HEK293 (cell line): ENCODE results near the gene AP2A1.

Experiments used
- CTCF ChIA-PET: fragments of 350-600 bp; formaldehyde crosslinking; extraction: SDS; loops from one replicate; lab custom pipeline; 2021; ENCODE audit warnings: antibody characterized with exemption; lab: Yijun Ruan, JAX
- POLR2A ChIA-PET: fragments of 300-600 bp; formaldehyde crosslinking; extraction: SDS; loops from one replicate; lab custom pipeline; 2020; ENCODE audit warnings: antibody characterized with exemption, inconsistent platforms; lab: Yijun Ruan, JAX
- H3K27ac ChIP-seq: fragments of 200-500 bp; sonication (Bioruptor generic); 2 replicates; pipeline ENCODE4 v1.5.1; 2014; ENCODE audit warnings: low read depth, low read length, control low read depth, inconsistent platforms; ENCODE audit errors: extremely low read depth
- H3K36me3 ChIP-seq, 2 experiments: fragments of 200-500 bp in 1 of 2; sonication (Bioruptor generic) in 1 of 2; 1 replicate in 1 of 2; 2 replicates in 1 of 2; pipeline ENCODE4 v1.5.1; 2014 to 2017; ENCODE audit warnings: inconsistent platforms in 2 of 2, low read length in 2 of 2; ENCODE audit not compliant: control insufficient read depth in 2 of 2, insufficient read depth in 1 of 2
- H3K4me1 ChIP-seq: fragments of 200-500 bp; sonication (Bioruptor generic); 2 replicates; pipeline ENCODE4 v1.5.1; 2014; ENCODE audit warnings: mild to moderate bottlenecking, low read length, inconsistent platforms; ENCODE audit not compliant: control insufficient read depth, insufficient read depth
- H3K4me3 ChIP-seq: 2 replicates; pipeline ENCODE4 v1.5.1; 2011; ENCODE audit warnings: low read depth, mild to moderate bottlenecking, control low read depth, low read length, moderate library complexity
- H3K9me3 ChIP-seq: fragments of 200-500 bp; sonication (Bioruptor generic); 2 replicates; pipeline ENCODE4 v1.5.1; 2014; ENCODE audit warnings: low read depth, low read length, inconsistent platforms; ENCODE audit not compliant: control insufficient read depth, insufficient read depth
- EGR2 ChIP-seq: fragments of 450-650 bp; formaldehyde crosslinking; IDR thresholded peaks from 2 replicates; pipeline ENCODE4 v1.5.1; 2016; ENCODE audit warnings: low read depth, missing biosample characterization, missing genetic modification characterization
- GLIS2 ChIP-seq: fragments of 450-650 bp; formaldehyde crosslinking; IDR thresholded peaks from 2 replicates; pipeline ENCODE4 v1.5.1; 2016; ENCODE audit warnings: missing biosample characterization, missing genetic modification characterization
- KLF1 ChIP-seq: fragments of 450-650 bp; formaldehyde crosslinking; IDR thresholded peaks from 2 replicates; pipeline ENCODE4 v1.5.1; 2016; ENCODE audit warnings: missing biosample characterization, missing genetic modification characterization
- KLF8 ChIP-seq: fragments of 450-650 bp; formaldehyde crosslinking; IDR thresholded peaks from 2 replicates; pipeline ENCODE4 v1.5.1; 2016; ENCODE audit warnings: missing biosample characterization, missing genetic modification characterization
- KLF9 ChIP-seq: fragments of 450-650 bp; formaldehyde crosslinking; IDR thresholded peaks from 2 replicates; pipeline ENCODE4 v1.5.1; 2016; ENCODE audit warnings: missing biosample characterization, missing genetic modification characterization, low read depth
- OSR2 ChIP-seq: fragments of 450-650 bp; formaldehyde crosslinking; IDR thresholded peaks from 2 replicates; pipeline ENCODE4 v1.5.1; 2016; ENCODE audit warnings: missing biosample characterization, missing genetic modification characterization
- PRDM4 ChIP-seq: fragments of 450-650 bp; formaldehyde crosslinking; IDR thresholded peaks from 2 replicates; pipeline ENCODE4 v1.5.1; 2017; ENCODE audit warnings: missing biosample characterization, missing genetic modification characterization
- SCRT1 ChIP-seq: fragments of 450-650 bp; formaldehyde crosslinking; IDR thresholded peaks from 2 replicates; pipeline ENCODE4 v1.5.1; 2016; ENCODE audit warnings: missing biosample characterization, missing genetic modification characterization, borderline replicate concordance
- SP2 ChIP-seq: fragments of 450-650 bp; formaldehyde crosslinking; IDR thresholded peaks from 2 replicates; pipeline ENCODE4 v1.5.1; 2016; ENCODE audit warnings: missing biosample characterization, missing genetic modification characterization
- SP3 ChIP-seq: fragments of 450-650 bp; formaldehyde crosslinking; IDR thresholded peaks from 2 replicates; pipeline ENCODE4 v1.5.1; 2016; ENCODE audit warnings: missing biosample characterization, missing genetic modification characterization
- ZFHX2 ChIP-seq: fragments of 450-650 bp; formaldehyde crosslinking; conservative IDR thresholded peaks from 2 replicates; pipeline ENCODE4 v1.5.1; 2016; ENCODE audit warnings: missing biosample characterization, missing genetic modification characterization
- ZFP69B ChIP-seq: fragments of 450-650 bp; formaldehyde crosslinking; IDR thresholded peaks from 2 replicates; pipeline ENCODE4 v1.5.1; 2016; ENCODE audit warnings: missing biosample characterization, missing genetic modification characterization
- ZNF140 ChIP-seq: fragments of 450-650 bp; formaldehyde crosslinking; IDR thresholded peaks from 2 replicates; pipeline ENCODE4 v1.5.1; 2016; ENCODE audit warnings: missing biosample characterization, missing genetic modification characterization
- ZNF335 ChIP-seq: fragments of 450-650 bp; formaldehyde crosslinking; conservative IDR thresholded peaks from 2 replicates; pipeline ENCODE4 v1.5.1; 2016; ENCODE audit warnings: missing biosample characterization, missing genetic modification characterization
- ZNF394 ChIP-seq: fragments of 450-650 bp; formaldehyde crosslinking; IDR thresholded peaks from 2 replicates; pipeline ENCODE4 v1.5.1; 2016; ENCODE audit warnings: missing biosample characterization, missing genetic modification characterization, mild to moderate bottlenecking, moderate library complexity, borderline replicate concordance
- ZNF600 ChIP-seq: fragments of 450-650 bp; formaldehyde crosslinking; IDR thresholded peaks from 2 replicates; pipeline ENCODE4 v1.5.1; 2016; ENCODE audit warnings: missing biosample characterization, missing genetic modification characterization
- ZNF621 ChIP-seq: fragments of 450-650 bp; formaldehyde crosslinking; IDR thresholded peaks from 2 replicates; pipeline ENCODE4 v1.5.1; 2017; ENCODE audit warnings: missing biosample characterization, missing genetic modification characterization
- ZNF664 ChIP-seq: fragments of 450-650 bp; formaldehyde crosslinking; IDR thresholded peaks from 2 replicates; pipeline ENCODE4 v1.5.1; 2016; ENCODE audit warnings: missing biosample characterization, missing genetic modification characterization
- ZNF76 ChIP-seq: fragments of 450-650 bp; formaldehyde crosslinking; IDR thresholded peaks from 2 replicates; pipeline ENCODE4; 2016; ENCODE audit warnings: low read depth, missing biosample characterization, missing genetic modification characterization, borderline replicate concordance
- ZSCAN16 ChIP-seq: fragments of 450-650 bp; formaldehyde crosslinking; IDR thresholded peaks from 2 replicates; pipeline ENCODE4 v1.5.1; 2016; ENCODE audit warnings: missing biosample characterization, missing genetic modification characterization
- ZSCAN23 ChIP-seq: fragments of 450-650 bp; formaldehyde crosslinking; IDR thresholded peaks from 2 replicates; pipeline ENCODE4 v1.5.1; 2016; ENCODE audit warnings: missing biosample characterization, missing genetic modification characterization
- TF ChIP-seq, protein P1 (sequence below): fragments of 450-650 bp; formaldehyde crosslinking; IDR thresholded peaks from 2 replicates; pipeline ENCODE4 v1.5.1; 2016; ENCODE audit warnings: missing biosample characterization, missing genetic modification characterization
- TF ChIP-seq, protein P2 (sequence below): fragments of 450-650 bp; formaldehyde crosslinking; IDR thresholded peaks from 2 replicates; pipeline ENCODE4 v1.5.1; 2016; ENCODE audit warnings: missing biosample characterization, missing genetic modification characterization

Gene AP2A1

GRCh38 chr19:49741210-49741844 is 25.5 kb upstream of the AP2A1 start:
- POLR2A ChIA-PET, result no interaction called here

DNA sequence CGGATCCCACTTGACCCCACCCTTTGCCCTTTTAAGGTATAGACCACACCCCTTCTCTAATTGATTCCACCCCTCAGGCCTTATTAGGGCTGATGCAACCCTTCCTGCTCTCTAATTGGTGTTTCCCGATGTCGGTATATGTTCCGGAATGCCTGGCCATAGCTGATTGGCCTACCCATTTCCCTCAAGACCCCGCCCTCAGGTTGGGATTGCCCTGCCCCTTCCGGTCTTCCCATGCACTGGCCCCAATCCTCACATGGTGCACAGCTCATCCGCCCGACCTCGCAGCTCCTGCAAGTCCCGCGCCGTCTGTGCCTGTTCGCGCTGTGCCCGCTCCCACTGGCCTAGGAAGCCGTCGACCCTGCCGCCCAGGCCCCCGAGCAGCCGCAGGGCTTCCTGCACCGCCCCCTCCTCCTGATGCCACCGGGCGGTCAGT is 21.8 kb upstream of the AP2A1 start:
- H3K27ac ChIP-seq, result no peak overlapping the region
- CTCF ChIA-PET, result no interaction called here
- H3K36me3 ChIP-seq, result no peaks in the 10 kb centered on the region
- TF ChIP-seq ZNF335 (tag by site-specific recombination) (peak; percentile 15; the same call in 1 of the 2 replicates), ZNF600 (tag by site-specific recombination) (no peak), SP2 (0 out of 2 replicates have a peak, but pooled peaks have one; percentile 9)
- TF ChIP-seq, all 188 proteins: peak for 2
- H3K4me3 ChIP-seq, result no peak overlapping the region
- H3K9me3 ChIP-seq, result no peaks in the 10 kb centered on the region
- POLR2A ChIA-PET, result interaction anchor here (1.8 kb wide), 1 partner anchor 21 kb away, joined by 8 read pairs; no protein-coding TSS in a partner anchor
- H3K4me1 ChIP-seq, result no peaks in the 10 kb centered on the region

More at GRCh38 chr19:49741210-49741844, 25.5 kb upstream of the AP2A1 start:
- CTCF ChIA-PET, result interaction anchor here (0.7 to 1.2 kb wide), 2 partner anchors 25 to 85 kb away, joined by 3 read pairs; no protein-coding TSS in a partner anchor
- H3K4me1 ChIP-seq, result no peaks in the 10 kb centered on the region
- H3K36me3 ChIP-seq, result no peaks in the 10 kb centered on the region; a peak in 1 of 3 replicates
- no peak overlapping the region for H3K27ac ChIP-seq
- TF ChIP-seq ZNF76 (tag by site-specific recombination), result peak; percentile 71; the same call in 1 of the 2 replicates
- TF ChIP-seq, protein P1, sequence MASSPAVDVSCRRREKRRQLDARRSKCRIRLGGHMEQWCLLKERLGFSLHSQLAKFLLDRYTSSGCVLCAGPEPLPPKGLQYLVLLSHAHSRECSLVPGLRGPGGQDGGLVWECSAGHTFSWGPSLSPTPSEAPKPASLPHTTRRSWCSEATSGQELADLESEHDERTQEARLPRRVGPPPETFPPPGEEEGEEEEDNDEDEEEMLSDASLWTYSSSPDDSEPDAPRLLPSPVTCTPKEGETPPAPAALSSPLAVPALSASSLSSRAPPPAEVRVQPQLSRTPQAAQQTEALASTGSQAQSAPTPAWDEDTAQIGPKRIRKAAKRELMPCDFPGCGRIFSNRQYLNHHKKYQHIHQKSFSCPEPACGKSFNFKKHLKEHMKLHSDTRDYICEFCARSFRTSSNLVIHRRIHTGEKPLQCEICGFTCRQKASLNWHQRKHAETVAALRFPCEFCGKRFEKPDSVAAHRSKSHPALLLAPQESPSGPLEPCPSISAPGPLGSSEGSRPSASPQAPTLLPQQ (tag by site-specific recombination), result no peak
- TF ChIP-seq, all 188 proteins: peak for 1
- Histone ChIP-seq H3K4me3 (no peak overlapping the region), H3K9me3 (no peaks in the 10 kb centered on the region)

DNA sequence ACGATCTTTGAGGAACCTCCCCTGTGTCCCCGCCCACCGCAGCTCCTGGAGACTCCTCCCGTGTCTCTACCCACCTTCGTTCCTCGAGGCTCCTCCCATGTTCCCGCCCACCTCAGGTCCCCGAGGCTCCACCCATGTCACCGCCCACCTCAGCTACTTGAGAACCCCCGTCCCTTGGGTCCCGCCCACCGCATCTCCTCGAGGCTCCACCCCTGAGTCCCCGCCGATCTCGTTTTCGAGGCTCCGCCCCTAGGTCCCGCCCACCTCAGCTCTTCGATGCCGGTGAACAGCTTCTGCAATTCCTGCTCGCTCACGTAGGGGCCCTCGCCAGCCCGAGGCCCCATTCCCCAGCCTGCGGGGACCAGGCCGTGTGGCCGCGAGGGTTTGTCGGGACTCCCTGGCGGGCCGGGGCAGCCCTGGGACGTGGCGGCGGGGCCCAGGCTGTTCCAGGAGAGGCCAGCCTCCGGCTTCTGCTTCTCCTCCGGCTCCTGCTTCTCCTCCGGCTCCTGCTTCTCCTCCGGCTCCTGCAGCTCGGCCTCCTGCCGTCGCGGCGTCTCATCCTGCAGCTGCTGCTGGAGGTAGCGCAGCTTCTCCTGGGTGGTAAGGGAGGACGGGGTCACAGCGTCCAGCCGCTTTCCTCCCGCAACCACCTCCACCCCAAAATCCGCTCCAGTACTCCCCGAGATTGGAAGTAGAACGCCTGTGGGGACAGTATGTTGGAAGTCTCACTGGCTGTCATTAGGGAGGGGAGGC is 20.4 kb upstream of the AP2A1 start:
- Histone ChIP-seq H3K36me3 (no peaks in the 10 kb centered on the region), H3K4me3 (no peak overlapping the region), H3K4me1 (no peaks in the 10 kb centered on the region), H3K9me3 (no peaks in the 10 kb centered on the region), H3K27ac (no peak overlapping the region)
- ChIA-PET POLR2A (no interaction called here), CTCF (interaction anchor here (0.6 to 0.9 kb wide), 3 partner anchors 25 to 69 kb away, joined by 3 read pairs; partner anchors contain the start of gene PRMT1)
- TF ChIP-seq PRDM4, result no peak
- peak; percentile 80 for TF ChIP-seq SP3 (tag by site-specific recombination)
- TF ChIP-seq ZFHX2 (tag by site-specific recombination), result peak; percentile 37
- peak; percentile 56; the same call in 1 of the 2 replicates for TF ChIP-seq EGR2 (tag by site-specific recombination)
- no peak for TF ChIP-seq ZNF664 (tag by site-specific recombination)
- TF ChIP-seq, protein P2, sequence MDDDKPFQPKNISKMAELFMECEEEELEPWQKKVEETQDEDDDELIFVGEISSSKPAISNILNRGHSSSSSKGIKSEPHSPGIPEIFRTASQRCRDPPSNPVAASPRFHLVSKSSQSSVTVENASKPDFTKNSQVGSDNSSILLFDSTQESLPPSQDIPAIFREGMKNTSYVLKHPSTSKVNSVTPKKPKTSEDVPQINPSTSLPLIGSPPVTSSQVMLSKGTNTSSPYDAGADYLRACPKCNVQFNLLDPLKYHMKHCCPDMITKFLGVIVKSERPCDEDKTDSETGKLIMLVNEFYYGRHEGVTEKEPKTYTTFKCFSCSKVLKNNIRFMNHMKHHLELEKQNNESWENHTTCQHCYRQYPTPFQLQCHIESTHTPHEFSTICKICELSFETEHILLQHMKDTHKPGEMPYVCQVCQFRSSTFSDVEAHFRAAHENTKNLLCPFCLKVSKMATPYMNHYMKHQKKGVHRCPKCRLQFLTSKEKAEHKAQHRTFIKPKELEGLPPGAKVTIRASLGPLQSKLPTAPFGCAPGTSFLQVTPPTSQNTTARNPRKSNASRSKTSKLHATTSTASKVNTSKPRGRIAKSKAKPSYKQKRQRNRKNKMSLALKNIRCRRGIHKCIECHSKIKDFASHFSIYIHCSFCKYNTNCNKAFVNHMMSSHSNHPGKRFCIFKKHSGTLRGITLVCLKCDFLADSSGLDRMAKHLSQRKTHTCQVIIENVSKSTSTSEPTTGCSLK, result no peak
- TF ChIP-seq ZNF621 (tag by site-specific recombination), result no peak
- peak; percentile 84 for TF ChIP-seq KLF1 (tag by site-specific recombination)
- TF ChIP-seq KLF8 (tag by site-specific recombination), result peak; percentile 67; the same call in 1 of the 2 replicates
- TF ChIP-seq ZFP69B (tag by site-specific recombination), result no peak
- peak; percentile 74; the same call in 1 of the 2 replicates for TF ChIP-seq ZNF140 (tag by site-specific recombination)
- TF ChIP-seq KLF9, result peak; percentile 49; the same call in 1 of the 2 replicates
- TF ChIP-seq GLIS2 (tag by site-specific recombination), result no peak
- no peak for TF ChIP-seq ZSCAN16 (tag by site-specific recombination)
- TF ChIP-seq ZSCAN23, result no peak
- TF ChIP-seq OSR2 (tag by site-specific recombination), result no peak
- peak; percentile 77 for TF ChIP-seq ZNF394 (tag by site-specific recombination)
- no peak for TF ChIP-seq SCRT1 (tag by site-specific recombination)
